Measurements from ENCODE around the gene CNTFR.

The CNTFR gene

GRCh38 chr9:34512131-34513078 lies 77.1 kb downstream of the CNTFR start:
- intact Hi-C loops (cut with DNase I; ENCODE audit: low total_unique reads), result no loop called here
- H3K9me3 ChIP-seq, result no peaks in the 10 kb centered on the region
- H3K36me3 ChIP-seq, result no peaks in the 10 kb centered on the region
- no peak overlapping the region for H3K4me3 ChIP-seq
- TF ChIP-seq CTCF (IDR thresholded peaks at IDR 0.05), result no peak
- peaks cover 0 to 8% of the 10 kb centered on the region in 2 donors for H3K27me3 ChIP-seq
- peak in 1 of 2 donors; percentile 29 for DNase-seq
- no peak overlapping the region for H3K27ac ChIP-seq
- no peaks in the 10 kb centered on the region for H3K4me1 ChIP-seq

- TF ChIP-seq CTCF (IDR thresholded peaks at IDR 0.05), result no peak
- Histone ChIP-seq H3K4me3 (no peak overlapping the region), H3K27me3 (peaks cover 0 to 8% of the 10 kb centered on the region in 2 donors), H3K4me1 (no peaks in the 10 kb centered on the region), H3K9me3 (no peaks in the 10 kb centered on the region), H3K27ac (no peak overlapping the region), H3K36me3 (no peaks in the 10 kb centered on the region)
- peak in 1 of 2 donors; percentile 61 for DNase-seq
- intact Hi-C loops (cut with DNase I; ENCODE audit: low total_unique reads), result no loop called here
These were observed 78.7 kb downstream of the CNTFR start for GRCh38 chr9:34510497-34511468.

- TF ChIP-seq CTCF (IDR thresholded peaks at IDR 0.05), result no peak
- intact Hi-C loops (cut with DNase I; ENCODE audit: low total_unique reads), result no loop called here
- peaks cover 0 to 2% of the 10 kb centered on the region in 2 donors for H3K27me3 ChIP-seq
- no peaks in the 10 kb centered on the region for H3K36me3 ChIP-seq
- no peaks in the 10 kb centered on the region for H3K9me3 ChIP-seq
- no peak overlapping the region for H3K27ac ChIP-seq
- peak in 1 of 2 donors; percentile 54 for DNase-seq
- no peak overlapping the region for H3K4me3 ChIP-seq
- no peaks in the 10 kb centered on the region for H3K4me1 ChIP-seq
These were observed 80.6 kb downstream of the CNTFR start for GRCh38 chr9:34508951-34509350.

- no peaks in the 10 kb centered on the region for H3K36me3 ChIP-seq
- H3K9me3 ChIP-seq, result no peaks in the 10 kb centered on the region
- no peak for TF ChIP-seq CTCF (IDR thresholded peaks at IDR 0.05)
- H3K4me1 ChIP-seq, result peaks cover 0 to 2% (median under 1%) of the 10 kb centered on the region in 4 donors
- DNase-seq, result peak in 1 of 2 donors; percentile 20
- intact Hi-C loops (cut with DNase I; ENCODE audit: low total_unique reads), result no loop called here
- H3K27me3 ChIP-seq, result no peaks in the 10 kb centered on the region
- no peak overlapping the region for H3K27ac ChIP-seq
- H3K4me3 ChIP-seq, result no peak overlapping the region
These were observed 81.1 kb downstream of the CNTFR start for GRCh38 chr9:34508463-34508862.

GRCh38 chr9:34507966-34508365 lies 81.6 kb downstream of the CNTFR start:
- TF ChIP-seq CTCF (IDR thresholded peaks at IDR 0.05), result no peak
- H3K9me3 ChIP-seq, result no peaks in the 10 kb centered on the region
- no peaks in the 10 kb centered on the region for H3K27me3 ChIP-seq
- no peak overlapping the region for H3K27ac ChIP-seq
- intact Hi-C loops (cut with DNase I; ENCODE audit: low total_unique reads), result no loop called here
- H3K4me1 ChIP-seq, result peaks cover 0 to 7% (median 4%) of the 10 kb centered on the region in 4 donors
- peak in 1 of 2 donors; percentile 37 for DNase-seq
- H3K4me3 ChIP-seq, result no peak overlapping the region
- H3K36me3 ChIP-seq, result no peaks in the 10 kb centered on the region

All from tibial artery (tissue), 4 donors.